GM12892 (cell line): ENCODE data around the gene TACC2.

Experiments
- POLR2A ChIP-seq: IDR thresholded peaks from 2 replicates; pipeline ENCODE4 v1.6.1; 2011; ENCODE audit warnings: low read depth, low read length, control low read depth
- POLR2AphosphoS5 ChIP-seq: IDR thresholded peaks from 2 replicates; pipeline ENCODE4 v1.6.1; 2011; ENCODE audit warnings: low read depth, low read length, control low read depth
- TAF1 ChIP-seq: IDR thresholded peaks from 2 replicates; pipeline ENCODE4 v1.6.1; 2011; ENCODE audit warnings: low read depth, mild to moderate bottlenecking, control low read depth, low read length, borderline replicate concordance

GRCh38 chr10:122277526-122278136 lies 288.7 kb downstream of the TACC2 start:
- TF ChIP-seq POLR2AphosphoS5 = no peak
- no peak for TF ChIP-seq TAF1
- TF ChIP-seq POLR2A = no peak
